RWPE2 (cell line): ENCODE measurements around the gene ANKRD65.

Source experiments
- ATAC-seq: fragments of 200-7000 bp; cut with Tn5 transposase; 3 replicates; pipeline ENCODE4 v1.9.1; 2021; ENCODE audit warnings: low read depth
- DNase-seq: peaks from one replicate; pipeline ENCODE4 v3.0.0-alpha.2; 2020; ENCODE audit warnings: low spot score
- H3K27ac ChIP-seq: fragments of 450-650 bp; 2 replicates; pipeline ENCODE4 v1.5.1; 2017; ENCODE audit warnings: mild to moderate bottlenecking; ENCODE audit not compliant: poor library complexity, severe bottlenecking
- H3K27me3 ChIP-seq: fragments of 250-450 bp; sonication (Bioruptor Pico); 2 replicates; pipeline ENCODE4 v1.5.1; 2021; ENCODE audit warnings: mild to moderate bottlenecking, moderate library complexity; ENCODE audit not compliant: insufficient read depth, poor library complexity, severe bottlenecking
- H3K36me3 ChIP-seq: fragments of 250-450 bp; sonication (Bioruptor Pico); 2 replicates; pipeline ENCODE4 v1.5.1; 2020; ENCODE audit warnings: low read depth, mild to moderate bottlenecking, moderate library complexity
- H3K4me1 ChIP-seq: fragments of 250-450 bp; sonication (Bioruptor Pico); 2 replicates; pipeline ENCODE4 v1.5.1; 2021; ENCODE audit warnings: mild to moderate bottlenecking, moderate library complexity; ENCODE audit not compliant: insufficient read depth, poor library complexity, severe bottlenecking
- H3K4me3 ChIP-seq: fragments of 250-450 bp; sonication (Bioruptor Pico); 2 replicates; pipeline ENCODE4 v1.5.1; 2021; ENCODE audit warnings: mild to moderate bottlenecking, moderate library complexity; ENCODE audit not compliant: severe bottlenecking
- H3K9me3 ChIP-seq: fragments of 250-450 bp; sonication (Bioruptor Pico); 2 replicates; pipeline ENCODE4 v1.5.1; 2021; ENCODE audit warnings: mild to moderate bottlenecking, moderate library complexity; ENCODE audit not compliant: severe bottlenecking
- CTCF ChIP-seq: fragments of 450-650 bp; IDR thresholded peaks from one replicate; pipeline ENCODE4 v1.5.1; 2017; ENCODE audit warnings: mild to moderate bottlenecking, moderate library complexity; ENCODE audit not compliant: poor library complexity, severe bottlenecking

ANKRD65 gene

GRCh38 chr1:1376551-1377226 is 44.4 kb downstream of the ANKRD65 start:
- H3K27ac ChIP-seq: peak overlapping the region; percentile 63
- H3K9me3 ChIP-seq: no peaks in the 10 kb centered on the region
- no peak for TF ChIP-seq CTCF
- DNase-seq (no peak), ATAC-seq (no peak)
- no peak overlapping the region for H3K4me3 ChIP-seq
- H3K4me1 ChIP-seq: peaks cover 4% of the 10 kb centered on the region
- H3K27me3 ChIP-seq: no peaks in the 10 kb centered on the region
- peaks cover 8% of the 10 kb centered on the region for H3K36me3 ChIP-seq

GRCh38 chr1:1374929-1375662 is 46.0 kb downstream of the ANKRD65 start, which contains the start of gene AURKAIP1:
Gene AURKAIP1 (minus strand): TSS chr1:1375207. CDS start chr1:1374756, 451 bp downstream.
- TF ChIP-seq CTCF: peak; percentile 22
- ATAC-seq (peak; percentile 93), DNase-seq (peak; percentile 98)
- no peaks in the 10 kb centered on the region for H3K9me3 ChIP-seq
- H3K4me3 ChIP-seq: peak within 1 kb of the TSS; percentile 78
- no peaks in the 10 kb centered on the region for H3K27me3 ChIP-seq
- H3K4me1 ChIP-seq: peaks cover 4% of the 10 kb centered on the region
- peak within 1 kb of the TSS; percentile 63 for H3K27ac ChIP-seq
- H3K36me3 ChIP-seq: peaks cover 8% of the 10 kb centered on the region

- peaks cover 4% of the 10 kb centered on the region for H3K4me1 ChIP-seq
- no peaks in the 10 kb centered on the region for H3K27me3 ChIP-seq
- peak overlapping the region; percentile 63 for H3K27ac ChIP-seq
- DNase-seq (no peak), ATAC-seq (no peak; the same call in 2 of the 3 replicates)
- H3K36me3 ChIP-seq: peaks cover 8% of the 10 kb centered on the region
- no peaks in the 10 kb centered on the region for H3K9me3 ChIP-seq
- peak overlapping the region; percentile 78 for H3K4me3 ChIP-seq
- no peak for TF ChIP-seq CTCF
Observed at GRCh38 chr1:1374589-1374928, 46.5 kb downstream of the ANKRD65 start.

- no peak for ATAC-seq
- Histone ChIP-seq H3K4me3 (peak overlapping the region; percentile 78), H3K9me3 (no peaks in the 10 kb centered on the region), H3K4me1 (peaks cover 4% of the 10 kb centered on the region), H3K27ac (peak overlapping the region; percentile 63), H3K36me3 (peaks cover 8% of the 10 kb centered on the region), H3K27me3 (no peaks in the 10 kb centered on the region)
- TF ChIP-seq CTCF: no peak
- no peak for DNase-seq
Observed at GRCh38 chr1:1373815-1374588, 47.1 kb downstream of the ANKRD65 start.
